Trophoblast cell (in vitro differentiated cells and primary cell): ENCODE data around the gene GPR162.

ENCODE experiments used
- DNase-seq, 2 donors: peaks; one replicate each; pipeline ENCODE4 v3.0.0-alpha.2; 2016
- H2AFZ ChIP-seq: 2 replicates; pipeline ENCODE4 v1.6.1; 2013; ENCODE audit warnings: low read length, moderate library complexity, mild to moderate bottlenecking; ENCODE audit not compliant: insufficient read depth, poor library complexity
- H2AK5ac ChIP-seq: 2 replicates; pipeline ENCODE4 v1.6.1; 2013; ENCODE audit warnings: mild to moderate bottlenecking, low read length
- H2BK120ac ChIP-seq: 2 replicates; pipeline ENCODE4 v1.6.1; 2013; ENCODE audit warnings: low read length, mild to moderate bottlenecking, moderate library complexity; ENCODE audit not compliant: insufficient read depth, poor library complexity
- H2BK12ac ChIP-seq: 2 replicates; pipeline ENCODE4 v1.6.1; 2013; ENCODE audit warnings: mild to moderate bottlenecking, low read length, moderate library complexity
- H2BK5ac ChIP-seq: 2 replicates; pipeline ENCODE4 v1.6.1; 2013; ENCODE audit warnings: low read length, low read depth, moderate library complexity, mild to moderate bottlenecking; ENCODE audit not compliant: poor library complexity
- H3K14ac ChIP-seq: 2 replicates; pipeline ENCODE4 v1.6.1; 2013; ENCODE audit warnings: mild to moderate bottlenecking, low read length
- H3K18ac ChIP-seq: 2 replicates; pipeline ENCODE4 v1.6.1; 2013; ENCODE audit warnings: mild to moderate bottlenecking, low read length
- H3K23ac ChIP-seq: 2 replicates; pipeline ENCODE4 v1.6.1; 2013; ENCODE audit warnings: low read length
- H3K27ac ChIP-seq: 2 replicates; pipeline ENCODE4 v1.5.1; 2013; ENCODE audit warnings: low read depth, mild to moderate bottlenecking, inconsistent platforms, low read length, moderate library complexity
- H3K27me3 ChIP-seq: 2 replicates; pipeline ENCODE4 v1.6.1; 2013; ENCODE audit warnings: inconsistent platforms, mild to moderate bottlenecking, low read length, moderate library complexity; ENCODE audit not compliant: insufficient read depth
- H3K36me3 ChIP-seq, 2 experiments: 1 replicate in 1 of 2; 2 replicates in 1 of 2; pipeline ENCODE4 v1.6.1; 2013; ENCODE audit warnings: low read length in 2 of 2, mild to moderate bottlenecking in 2 of 2, moderate library complexity in 1 of 2; ENCODE audit not compliant: insufficient read depth in 2 of 2, control insufficient read depth in 1 of 2
- H3K4ac ChIP-seq: 2 replicates; pipeline ENCODE4 v1.6.1; 2013; ENCODE audit warnings: low read depth, mild to moderate bottlenecking, low read length, moderate library complexity
- H3K4me1 ChIP-seq, 2 experiments: 1 replicate in 1 of 2; 2 replicates in 1 of 2; pipeline ENCODE4 v1.6.1; 2013; ENCODE audit warnings: low read length in 2 of 2, mild to moderate bottlenecking in 2 of 2, moderate library complexity in 1 of 2; ENCODE audit not compliant: insufficient read depth in 2 of 2, control insufficient read depth in 1 of 2
- H3K4me2 ChIP-seq: 2 replicates; pipeline ENCODE4 v1.6.1; 2013; ENCODE audit warnings: inconsistent platforms, mild to moderate bottlenecking, low read length, moderate library complexity
- H3K4me3 ChIP-seq: 2 replicates; pipeline ENCODE4 v1.5.1; 2013; ENCODE audit warnings: mild to moderate bottlenecking, low read depth, low read length, inconsistent platforms
- H3K79me1 ChIP-seq: one replicate; pipeline ENCODE4 v1.6.1; 2013; ENCODE audit warnings: low read length
- H3K79me2 ChIP-seq: 2 replicates; pipeline ENCODE4 v1.6.1; 2013; ENCODE audit warnings: low read length, mild to moderate bottlenecking; ENCODE audit not compliant: control insufficient read depth, insufficient read depth, poor library complexity
- H3K9ac ChIP-seq: 2 replicates; pipeline ENCODE4 v1.6.1; 2013; ENCODE audit warnings: mild to moderate bottlenecking, low read length
- H3K9me3 ChIP-seq: 2 replicates; pipeline ENCODE4 v1.6.1; 2013; ENCODE audit warnings: low read depth, mild to moderate bottlenecking, control low read depth, inconsistent platforms, low read length; ENCODE audit not compliant: insufficient read depth
- H4K12ac ChIP-seq: 2 replicates; pipeline ENCODE4 v1.6.1; 2013; ENCODE audit warnings: low read depth, mild to moderate bottlenecking, low read length, moderate library complexity
- H4K8ac ChIP-seq: 2 replicates; pipeline ENCODE4 v1.6.1; 2013; ENCODE audit warnings: low read depth, mild to moderate bottlenecking, low read length, moderate library complexity
- H4K91ac ChIP-seq: one replicate; pipeline ENCODE4 v1.6.1; 2013; ENCODE audit warnings: low read depth, mild to moderate bottlenecking, low read length, moderate library complexity
- whole genome bisulfite sequencing: extraction: QIAGEN DNeasy Blood & Tissue Kit; methylation state at CpG from one replicate; pipeline ENCODE4 v1.1.7; 2013; ENCODE audit warnings: missing lambda C conversion rate; ENCODE audit not compliant: insufficient read length, insufficient coverage; ENCODE audit errors: extremely low coverage; 5-methylcytosine and 5-hydroxymethylcytosine counted together

Gene GPR162

DNA sequence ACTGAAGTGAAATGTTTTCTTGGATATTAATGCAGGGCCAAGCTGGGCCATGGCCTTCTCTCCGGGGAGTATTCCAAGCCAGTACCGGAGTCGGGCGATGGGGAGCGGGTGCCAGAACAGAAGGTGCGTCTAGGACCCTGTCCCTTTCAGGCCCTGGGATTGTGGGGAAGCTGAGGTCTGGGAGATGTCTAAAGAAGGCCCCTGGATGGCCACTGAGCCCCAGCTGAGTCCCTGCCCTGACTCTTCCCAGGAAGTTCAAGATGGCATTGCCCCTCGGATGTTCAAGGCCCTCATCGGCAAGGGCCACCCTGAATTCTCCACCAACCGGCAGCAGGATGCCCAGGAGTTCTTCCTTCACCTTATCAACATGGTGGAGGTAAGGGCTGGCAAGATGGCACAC is 38.5 kb downstream of the GPR162 start:
- Histone ChIP-seq H4K91ac (no peak overlapping the region), H2AK5ac (no peak overlapping the region), H3K4me3 (no peak overlapping the region), H3K14ac (no peak overlapping the region), H2AFZ (no peak overlapping the region), H4K8ac (no peak overlapping the region), H3K18ac (no peak overlapping the region), H3K27me3 (no peaks in the 10 kb centered on the region), H2BK12ac (no peak overlapping the region), H4K12ac (no peak overlapping the region), H3K79me2 (no peaks in the 10 kb centered on the region), H3K23ac (no peak overlapping the region), H3K4me2 (no peak overlapping the region), H3K4me1 (no peaks in the 10 kb centered on the region), H3K4ac (no peak overlapping the region), H3K36me3 (peaks cover 80 to 90% of the 10 kb centered on the region in 2 experiments), H3K79me1 (no peaks in the 10 kb centered on the region), H3K9me3 (no peaks in the 10 kb centered on the region), H2BK5ac (no peak overlapping the region), H3K27ac (no peak overlapping the region), H2BK120ac (no peak overlapping the region), H3K9ac (no peak overlapping the region)
- WGBS, result no CpG with 5 or more reads among the region's 9 CpGs
- no peak for DNase-seq

DNA sequence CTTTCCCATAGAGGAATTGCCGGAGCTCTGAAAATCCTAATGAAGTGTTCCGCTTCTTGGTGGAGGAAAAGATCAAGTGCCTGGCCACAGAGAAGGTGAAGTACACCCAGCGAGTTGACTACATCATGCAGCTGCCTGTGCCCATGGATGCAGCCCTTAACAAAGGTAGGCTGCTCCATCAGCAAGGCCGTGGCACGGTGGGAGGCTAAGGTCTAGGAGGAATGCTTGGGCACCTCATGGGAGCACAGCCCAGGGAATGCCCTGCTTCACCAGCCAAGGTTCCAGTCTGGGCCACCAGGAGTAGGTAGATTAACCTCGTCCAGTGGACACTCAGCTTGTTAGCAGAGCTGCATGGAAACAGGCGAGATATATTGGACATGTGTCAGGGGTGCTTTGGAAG is 39.3 kb downstream of the GPR162 start:
- Histone ChIP-seq H2BK5ac (no peak overlapping the region), H3K4me1 (no peaks in the 10 kb centered on the region), H3K36me3 (peaks cover 80 to 89% of the 10 kb centered on the region in 2 experiments), H2AFZ (no peak overlapping the region), H2BK120ac (no peak overlapping the region), H3K14ac (no peak overlapping the region), H3K4ac (no peak overlapping the region), H3K9me3 (no peaks in the 10 kb centered on the region), H3K4me2 (no peak overlapping the region), H3K4me3 (no peak overlapping the region), H4K91ac (no peak overlapping the region), H3K27me3 (no peaks in the 10 kb centered on the region), H3K9ac (no peak overlapping the region), H3K79me2 (no peaks in the 10 kb centered on the region), H4K8ac (no peak overlapping the region), H3K23ac (no peak overlapping the region), H3K27ac (no peak overlapping the region), H2AK5ac (no peak overlapping the region), H3K79me1 (no peaks in the 10 kb centered on the region), H3K18ac (no peak overlapping the region), H4K12ac (no peak overlapping the region), H2BK12ac (no peak overlapping the region)
- DNase-seq, result no peak
- no CpG with 5 or more reads among the region's 7 CpGs for WGBS

DNA sequence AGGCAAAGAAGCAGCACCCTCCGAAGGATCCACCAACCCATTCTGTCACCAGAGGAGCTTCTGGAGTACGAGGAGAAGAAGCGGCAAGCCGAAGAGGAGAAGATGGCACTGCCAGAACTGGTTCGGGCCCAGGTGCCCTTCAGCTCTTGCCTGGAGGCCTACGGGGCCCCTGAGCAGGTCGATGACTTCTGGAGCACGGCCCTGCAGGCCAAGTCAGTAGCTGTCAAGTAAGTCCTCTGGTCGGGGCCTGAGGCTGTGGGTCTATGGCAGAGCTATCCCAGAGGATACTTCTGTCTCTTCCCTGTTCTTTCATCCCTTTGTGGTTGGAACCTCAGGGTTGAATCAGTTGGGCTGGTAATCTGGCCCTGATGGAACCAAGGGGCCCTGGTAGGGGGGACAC is 39.8 kb downstream of the GPR162 start:
- H4K91ac ChIP-seq, result no peak overlapping the region
- no CpG with 5 or more reads among the region's 9 CpGs for WGBS
- no peak overlapping the region for H3K23ac ChIP-seq
- H3K4me2 ChIP-seq, result no peak overlapping the region
- H2AK5ac ChIP-seq, result no peak overlapping the region
- no peak overlapping the region for H2BK12ac ChIP-seq
- no peak overlapping the region for H3K14ac ChIP-seq
- H3K18ac ChIP-seq, result no peak overlapping the region
- no peak overlapping the region for H3K9ac ChIP-seq
- no peak overlapping the region for H2BK5ac ChIP-seq
- H3K4me1 ChIP-seq, result no peaks in the 10 kb centered on the region
- no peak overlapping the region for H2BK120ac ChIP-seq
- H3K27ac ChIP-seq, result no peak overlapping the region
- H3K4me3 ChIP-seq, result no peak overlapping the region
- no peaks in the 10 kb centered on the region for H3K27me3 ChIP-seq
- peaks cover 80 to 89% of the 10 kb centered on the region in 2 experiments for H3K36me3 ChIP-seq
- H4K8ac ChIP-seq, result no peak overlapping the region
- no peak for DNase-seq
- no peaks in the 10 kb centered on the region for H3K79me1 ChIP-seq
- H2AFZ ChIP-seq, result no peak overlapping the region
- H3K4ac ChIP-seq, result no peak overlapping the region
- no peak overlapping the region for H4K12ac ChIP-seq
- no peaks in the 10 kb centered on the region for H3K9me3 ChIP-seq
- H3K79me2 ChIP-seq, result no peaks in the 10 kb centered on the region

DNA sequence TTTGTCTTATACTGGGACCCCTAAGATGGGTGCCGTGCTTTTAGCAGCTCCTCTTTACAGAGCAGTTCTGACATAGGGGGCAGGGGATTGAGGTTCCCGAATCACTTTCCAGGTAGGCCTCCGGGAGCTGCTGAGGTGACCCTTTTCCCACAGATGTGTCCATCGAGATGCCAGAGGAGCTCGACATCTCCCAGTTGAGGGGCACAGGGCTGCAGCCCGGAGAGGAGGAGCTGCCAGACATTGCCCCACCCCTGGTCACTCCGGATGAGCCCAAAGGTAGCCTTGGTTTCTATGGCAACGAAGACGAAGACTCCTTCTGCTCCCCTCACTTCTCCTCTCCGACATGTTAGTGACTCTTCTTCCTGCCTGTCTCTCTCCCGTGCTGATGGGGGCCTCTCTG is 41.4 kb downstream of the GPR162 start:
- WGBS, result no CpG with 5 or more reads among the region's 11 CpGs
- H3K4me2 ChIP-seq, result no peak overlapping the region

More for the DNA sequence above, 41.4 kb downstream of the GPR162 start:
- no peaks in the 10 kb centered on the region for H3K9me3 ChIP-seq
- H4K12ac ChIP-seq, result no peak overlapping the region
- H3K14ac ChIP-seq, result no peak overlapping the region
- no peak for DNase-seq
- H3K4me1 ChIP-seq, result peaks cover 3 to 4% of the 10 kb centered on the region in 2 experiments
- no peak overlapping the region for H2BK12ac ChIP-seq
- H2BK5ac ChIP-seq, result no peak overlapping the region
- H3K4me3 ChIP-seq, result no peak overlapping the region
- H2BK120ac ChIP-seq, result no peak overlapping the region
- no peak overlapping the region for H3K9ac ChIP-seq
- no peak overlapping the region for H2AK5ac ChIP-seq
- no peak overlapping the region for H2AFZ ChIP-seq
- H3K4ac ChIP-seq, result no peak overlapping the region
- H3K23ac ChIP-seq, result no peak overlapping the region
- H3K79me2 ChIP-seq, result peaks cover 7% of the 10 kb centered on the region
- H3K79me1 ChIP-seq, result peaks cover 8% of the 10 kb centered on the region
- H3K27ac ChIP-seq, result no peak overlapping the region
- H3K36me3 ChIP-seq, result peaks cover 70 to 74% of the 10 kb centered on the region in 2 experiments
- H3K27me3 ChIP-seq, result no peaks in the 10 kb centered on the region
- H4K8ac ChIP-seq, result no peak overlapping the region
- H3K18ac ChIP-seq, result no peak overlapping the region
- H4K91ac ChIP-seq, result no peak overlapping the region
